MM.1S (cell line): Measurements from ENCODE around the gene FAM234A.

ENCODE experiments used
- DNase-seq: peaks from one replicate; pipeline ENCODE4 v3.0.0-alpha.2; 2015
- H2AFZ ChIP-seq: fragments of 300-600 bp; sonication (generic); 2 replicates; pipeline ENCODE4 v1.6.0; 2016; ENCODE audit warnings: antibody characterized with exemption, low read length
- H3F3A ChIP-seq: fragments of 300-600 bp; sonication (generic); 2 replicates; pipeline ENCODE4 v1.6.1; 2016; ENCODE audit warnings: mild to moderate bottlenecking, antibody characterized with exemption, low read length, moderate library complexity, mixed read lengths; ENCODE audit not compliant: insufficient read depth
- H3K27ac ChIP-seq: fragments of 300-600 bp; sonication (generic); 2 replicates; pipeline ENCODE4 v1.5.1; 2016; ENCODE audit warnings: mild to moderate bottlenecking, low read length
- H3K27me3 ChIP-seq: fragments of 300-600 bp; sonication (generic); replicated peaks from 2 replicates; pipeline ENCODE4 v1.6.0; 2016; ENCODE audit warnings: low read length; ENCODE audit not compliant: insufficient read depth
- H3K36me3 ChIP-seq: fragments of 300-600 bp; sonication (generic); replicated peaks from 2 replicates; pipeline ENCODE4 v1.6.1; 2016; ENCODE audit warnings: mild to moderate bottlenecking, low read length, mixed read lengths; ENCODE audit not compliant: insufficient read depth
- H3K4me1 ChIP-seq: fragments of 300-600 bp; sonication (generic); 2 replicates; pipeline ENCODE4 v1.6.1; 2016; ENCODE audit warnings: low read length, mixed read lengths
- H3K4me2 ChIP-seq: fragments of 300-600 bp; sonication (generic); 2 replicates; pipeline ENCODE4 v1.6.0; 2016; ENCODE audit warnings: low read depth, low read length
- H3K4me3 ChIP-seq: fragments of 300-600 bp; sonication (generic); 2 replicates; pipeline ENCODE4 v1.5.1; 2016; ENCODE audit warnings: low read length, mixed read lengths
- H3K79me2 ChIP-seq: fragments of 300-600 bp; sonication (generic); 2 replicates; pipeline ENCODE4 v1.6.1; 2016; ENCODE audit warnings: mixed run types, low read length, mixed read lengths
- H3K9ac ChIP-seq: fragments of 300-600 bp; sonication (generic); 2 replicates; pipeline ENCODE4 v1.6.1; 2016; ENCODE audit warnings: low read length, mixed read lengths
- H3K9me2 ChIP-seq: fragments of 300-600 bp; sonication (generic); replicated peaks from 2 replicates; pipeline ENCODE4 v1.6.1; 2016; ENCODE audit warnings: mild to moderate bottlenecking, low read length, mixed read lengths; ENCODE audit not compliant: insufficient read depth
- H3K9me3 ChIP-seq: fragments of 300-600 bp; sonication (generic); replicated peaks from 2 replicates; pipeline ENCODE4 v1.6.1; 2016; ENCODE audit warnings: mild to moderate bottlenecking, low read length, mixed read lengths; ENCODE audit not compliant: insufficient read depth
- H4K20me1 ChIP-seq: fragments of 300-600 bp; sonication (generic); 2 replicates; pipeline ENCODE4 v1.6.1; 2016; ENCODE audit warnings: mild to moderate bottlenecking, low read length, moderate library complexity, mixed read lengths; ENCODE audit not compliant: insufficient read depth
- CTCF ChIP-seq: fragments of 300-600 bp; sonication (generic); IDR thresholded peaks from 2 replicates; pipeline ENCODE4 v1.5.1; 2016; ENCODE audit warnings: antibody characterized with exemption, low read length, mixed read lengths
- EZH2 ChIP-seq: fragments of 300-600 bp; sonication (generic); optimal IDR thresholded peaks from 2 replicates; pipeline ENCODE3; 2017; ENCODE audit warnings: low read depth, mild to moderate bottlenecking, antibody characterized with exemption, low read length, mixed read lengths
- EZH2phosphoT487 ChIP-seq: fragments of 300-600 bp; sonication (generic); IDR thresholded peaks from 2 replicates; pipeline ENCODE4 v1.6.1; 2018; ENCODE audit warnings: antibody characterized with exemption, low read length

The FAM234A gene

GRCh38 chr16:301235-301634 lies 66.6 kb downstream of the FAM234A start:
- Histone ChIP-seq H3K9me3 (no peaks in the 10 kb centered on the region), H3K27ac (no peak overlapping the region), H3F3A (no peaks in the 10 kb centered on the region), H3K9ac (no peak overlapping the region), H4K20me1 (no peaks in the 10 kb centered on the region), H3K4me3 (no peak overlapping the region), H2AFZ (no peak overlapping the region), H3K4me2 (no peak overlapping the region), H3K4me1 (no peaks in the 10 kb centered on the region), H3K79me2 (no peaks in the 10 kb centered on the region), H3K27me3 (no peaks in the 10 kb centered on the region), H3K9me2 (no peaks in the 10 kb centered on the region), H3K36me3 (no peaks in the 10 kb centered on the region)
- no peak for DNase-seq
- no peak for TF ChIP-seq EZH2
- TF ChIP-seq EZH2phosphoT487 = no peak
- TF ChIP-seq CTCF = no peak

GRCh38 chr16:301950-302349 lies 67.3 kb downstream of the FAM234A start:
- Histone ChIP-seq H3K4me1 (no peaks in the 10 kb centered on the region), H3F3A (no peaks in the 10 kb centered on the region), H3K4me3 (no peak overlapping the region), H3K27me3 (no peaks in the 10 kb centered on the region), H4K20me1 (no peaks in the 10 kb centered on the region), H3K79me2 (no peaks in the 10 kb centered on the region), H3K36me3 (no peaks in the 10 kb centered on the region), H3K4me2 (no peak overlapping the region), H3K27ac (no peak overlapping the region), H3K9me2 (no peaks in the 10 kb centered on the region), H3K9me3 (no peaks in the 10 kb centered on the region), H3K9ac (no peak overlapping the region), H2AFZ (no peak overlapping the region)
- TF ChIP-seq EZH2 (no peak), CTCF (no peak), EZH2phosphoT487 (no peak)
- DNase-seq = no peak

- H3K36me3 ChIP-seq = no peaks in the 10 kb centered on the region
- TF ChIP-seq CTCF (no peak), EZH2 (no peak), EZH2phosphoT487 (no peak)
- no peak for DNase-seq
- no peak overlapping the region for H3K27ac ChIP-seq
- H3K4me1 ChIP-seq = no peaks in the 10 kb centered on the region
- no peak overlapping the region for H3K9ac ChIP-seq
- H3F3A ChIP-seq = no peaks in the 10 kb centered on the region
- no peak overlapping the region for H2AFZ ChIP-seq
- no peaks in the 10 kb centered on the region for H3K9me2 ChIP-seq
- H4K20me1 ChIP-seq = no peaks in the 10 kb centered on the region
- no peak overlapping the region for H3K4me3 ChIP-seq
- no peaks in the 10 kb centered on the region for H3K79me2 ChIP-seq
- H3K27me3 ChIP-seq = no peaks in the 10 kb centered on the region
- H3K9me3 ChIP-seq = no peaks in the 10 kb centered on the region
- no peak overlapping the region for H3K4me2 ChIP-seq
Measured at GRCh38 chr16:303760-304505, 69.3 kb downstream of the FAM234A start.
